Measurements from ENCODE around the gene SRPK2.

DNA sequence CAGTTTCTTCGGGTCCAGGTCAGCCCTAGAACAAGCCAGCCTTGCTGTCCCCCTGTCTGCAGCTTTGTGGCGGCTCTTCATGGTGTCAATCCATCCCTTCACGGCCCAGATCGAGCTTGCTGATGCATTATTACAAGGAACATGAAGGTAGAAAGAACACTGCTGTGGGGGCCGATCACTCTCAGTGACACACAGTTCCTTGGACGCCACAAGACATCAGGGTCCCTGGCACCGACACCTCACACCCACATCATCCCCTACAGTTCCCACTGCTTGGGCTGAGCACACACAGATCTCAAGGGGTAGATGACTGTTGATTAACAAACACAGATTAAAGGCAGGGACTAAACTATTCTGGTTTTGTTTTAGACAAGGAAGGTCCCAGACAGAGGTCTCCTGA, 255.4 kb downstream of the SRPK2 start:
- TF ChIP-seq JUND (IDR thresholded peaks at IDR 0.05) (no peak), RCOR1 (IDR thresholded peaks at IDR 0.05; ENCODE audit: low read length) (no peak), GATA2 (CRISPR knock-in tag; IDR thresholded peaks at IDR 0.05) (no peak), TAF1 (IDR thresholded peaks at IDR 0.05; ENCODE audit: borderline replicate concordance, low read depth, low read length) (no peak), GABPA (IDR thresholded peaks at IDR 0.05; ENCODE audit: low read depth) (no peak), MXI1 (IDR thresholded peaks at IDR 0.05; ENCODE audit: low read depth, low read length) (no peak)
- TF ChIP-seq, protein P1, sequence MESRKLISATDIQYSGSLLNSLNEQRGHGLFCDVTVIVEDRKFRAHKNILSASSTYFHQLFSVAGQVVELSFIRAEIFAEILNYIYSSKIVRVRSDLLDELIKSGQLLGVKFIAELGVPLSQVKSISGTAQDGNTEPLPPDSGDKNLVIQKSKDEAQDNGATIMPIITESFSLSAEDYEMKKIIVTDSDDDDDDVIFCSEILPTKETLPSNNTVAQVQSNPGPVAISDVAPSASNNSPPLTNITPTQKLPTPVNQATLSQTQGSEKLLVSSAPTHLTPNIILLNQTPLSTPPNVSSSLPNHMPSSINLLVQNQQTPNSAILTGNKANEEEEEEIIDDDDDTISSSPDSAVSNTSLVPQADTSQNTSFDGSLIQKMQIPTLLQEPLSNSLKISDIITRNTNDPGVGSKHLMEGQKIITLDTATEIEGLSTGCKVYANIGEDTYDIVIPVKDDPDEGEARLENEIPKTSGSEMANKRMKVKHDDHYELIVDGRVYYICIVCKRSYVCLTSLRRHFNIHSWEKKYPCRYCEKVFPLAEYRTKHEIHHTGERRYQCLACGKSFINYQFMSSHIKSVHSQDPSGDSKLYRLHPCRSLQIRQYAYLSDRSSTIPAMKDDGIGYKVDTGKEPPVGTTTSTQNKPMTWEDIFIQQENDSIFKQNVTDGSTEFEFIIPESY (IDR thresholded peaks at IDR 0.05; ENCODE audit: borderline replicate concordance, low read depth), result no peak
- TF ChIP-seq, protein P2, sequence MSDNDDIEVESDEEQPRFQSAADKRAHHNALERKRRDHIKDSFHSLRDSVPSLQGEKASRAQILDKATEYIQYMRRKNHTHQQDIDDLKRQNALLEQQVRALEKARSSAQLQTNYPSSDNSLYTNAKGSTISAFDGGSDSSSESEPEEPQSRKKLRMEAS (IDR thresholded peaks at IDR 0.05; ENCODE audit: low read depth), result no peak
- TF ChIP-seq, protein P3, sequence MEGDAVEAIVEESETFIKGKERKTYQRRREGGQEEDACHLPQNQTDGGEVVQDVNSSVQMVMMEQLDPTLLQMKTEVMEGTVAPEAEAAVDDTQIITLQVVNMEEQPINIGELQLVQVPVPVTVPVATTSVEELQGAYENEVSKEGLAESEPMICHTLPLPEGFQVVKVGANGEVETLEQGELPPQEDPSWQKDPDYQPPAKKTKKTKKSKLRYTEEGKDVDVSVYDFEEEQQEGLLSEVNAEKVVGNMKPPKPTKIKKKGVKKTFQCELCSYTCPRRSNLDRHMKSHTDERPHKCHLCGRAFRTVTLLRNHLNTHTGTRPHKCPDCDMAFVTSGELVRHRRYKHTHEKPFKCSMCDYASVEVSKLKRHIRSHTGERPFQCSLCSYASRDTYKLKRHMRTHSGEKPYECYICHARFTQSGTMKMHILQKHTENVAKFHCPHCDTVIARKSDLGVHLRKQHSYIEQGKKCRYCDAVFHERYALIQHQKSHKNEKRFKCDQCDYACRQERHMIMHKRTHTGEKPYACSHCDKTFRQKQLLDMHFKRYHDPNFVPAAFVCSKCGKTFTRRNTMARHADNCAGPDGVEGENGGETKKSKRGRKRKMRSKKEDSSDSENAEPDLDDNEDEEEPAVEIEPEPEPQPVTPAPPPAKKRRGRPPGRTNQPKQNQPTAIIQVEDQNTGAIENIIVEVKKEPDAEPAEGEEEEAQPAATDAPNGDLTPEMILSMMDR (IDR thresholded peaks at IDR 0.05), result no peak

Measured in SK-N-SH (cell line).